Glomerular endothelial cell (primary cell): ENCODE results near the gene SULT4A1. TPM values are rescaled to one million over a fixed set of nuclear protein-coding genes. Genes with fewer than 3 reads are reported as not detected.
"Not testable (repeated sequence)": the region's sequence is repeated elsewhere in the genome, so short reads cannot be mapped to it uniquely, and the experiment has no call there.

Experiments
- DNase-seq: peaks from one replicate; pipeline ENCODE4 v3.0.0-alpha.2; 2011; ENCODE audit warnings: low read depth, low spot score; ENCODE audit errors: extremely low read depth
- total RNA-seq: library from RNA; depleted of rRNA; stranded (reverse); fragments of >200 nt; gene quantifications from 2 replicates; pipeline ENCODE4 v1.2.3, GENCODE V29; 2015

Gene SULT4A1, protein sequence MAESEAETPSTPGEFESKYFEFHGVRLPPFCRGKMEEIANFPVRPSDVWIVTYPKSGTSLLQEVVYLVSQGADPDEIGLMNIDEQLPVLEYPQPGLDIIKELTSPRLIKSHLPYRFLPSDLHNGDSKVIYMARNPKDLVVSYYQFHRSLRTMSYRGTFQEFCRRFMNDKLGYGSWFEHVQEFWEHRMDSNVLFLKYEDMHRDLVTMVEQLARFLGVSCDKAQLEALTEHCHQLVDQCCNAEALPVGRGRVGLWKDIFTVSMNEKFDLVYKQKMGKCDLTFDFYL
- 0.19 and 1.5 TPM in 2 replicates for total RNA-seq

DNA sequence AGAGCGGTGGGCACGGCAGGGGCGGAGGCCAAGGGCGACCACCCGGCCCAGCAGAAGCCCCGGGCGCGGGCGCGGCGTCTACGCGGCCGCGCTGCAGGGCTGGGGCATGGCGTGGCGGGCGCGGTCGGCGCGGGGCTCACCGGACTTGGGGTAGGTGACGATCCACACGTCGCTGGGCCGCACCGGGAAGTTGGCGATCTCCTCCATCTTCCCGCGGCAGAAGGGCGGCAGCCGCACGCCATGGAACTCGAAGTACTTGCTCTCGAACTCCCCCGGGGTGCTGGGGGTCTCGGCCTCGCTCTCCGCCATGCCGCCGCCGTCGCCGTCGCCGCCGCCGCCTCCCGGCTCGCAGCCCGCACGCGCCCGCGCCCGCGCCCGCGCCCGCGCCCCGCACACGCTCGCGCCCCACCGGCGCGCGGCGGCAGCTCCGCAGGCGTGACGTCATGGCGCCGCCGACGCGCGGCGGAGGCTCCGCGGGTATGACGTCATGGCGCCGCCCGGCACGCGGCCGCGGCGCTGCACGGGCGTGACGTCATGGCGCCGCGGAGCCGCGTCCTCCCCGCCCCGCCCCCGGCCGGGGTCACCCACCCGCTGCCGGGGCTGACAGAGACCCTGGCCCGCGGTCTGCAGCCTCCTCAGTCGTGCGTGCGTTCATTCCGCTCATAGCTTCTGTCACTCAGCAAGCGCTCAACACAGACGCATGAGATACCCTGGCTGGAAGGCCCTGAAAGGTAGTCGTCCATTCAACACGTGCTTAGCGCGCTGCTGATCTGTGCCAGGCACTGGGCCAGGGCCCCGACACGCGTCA is at the start of gene SULT4A1:
Gene SULT4A1 (minus strand): TSS at position 440 of the 808 bp plus-strand sequence. CDS start 131 bp downstream, at position 309.
- no peak for DNase-seq

DNA sequence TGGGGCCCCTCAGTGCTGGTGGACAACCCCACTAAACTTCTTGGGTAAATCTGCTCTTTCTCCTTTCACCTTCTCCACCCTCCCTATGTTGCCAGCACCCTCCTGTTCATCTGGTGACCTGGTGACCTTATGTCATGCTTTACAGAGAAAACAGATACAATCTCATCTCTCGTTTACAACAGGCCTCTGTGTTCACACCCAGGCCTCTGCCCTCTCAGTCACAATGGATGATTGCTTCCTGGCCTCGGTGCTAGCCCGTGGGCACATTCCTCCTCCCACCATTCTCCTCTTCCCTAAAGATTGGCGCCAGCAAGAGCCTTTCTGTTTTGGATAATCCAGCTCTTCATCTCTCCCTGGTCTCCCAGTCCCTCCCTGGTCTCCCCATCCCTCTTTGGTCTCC is 49.0 kb upstream of the SULT4A1 start:
- no peak for DNase-seq

DNA sequence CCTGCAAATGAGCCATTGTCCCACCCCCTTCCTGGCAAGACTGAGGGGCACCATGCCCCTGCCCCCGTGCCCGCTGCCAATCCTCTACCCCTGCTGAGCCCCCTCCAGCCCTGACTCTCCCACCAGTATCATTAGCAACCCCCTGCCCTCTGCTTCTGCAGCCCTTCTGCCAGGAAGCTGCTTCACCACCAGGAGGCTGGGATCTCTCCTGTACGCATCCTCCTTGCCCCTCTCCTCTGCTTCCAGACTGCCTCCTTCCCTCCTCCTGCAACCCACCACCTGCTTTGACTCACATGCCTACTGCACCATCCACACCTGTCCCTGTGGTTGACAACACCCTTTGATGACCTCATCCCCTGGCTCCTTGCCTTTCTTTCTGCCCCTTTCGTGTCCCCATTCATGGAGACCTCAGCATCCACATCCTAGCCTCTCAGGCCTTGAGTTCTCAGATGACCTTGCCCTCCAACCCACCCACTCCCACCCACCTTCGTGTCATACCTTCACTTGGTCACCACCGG is 47.9 kb upstream of the SULT4A1 start:
- DNase-seq, result no peak

DNA sequence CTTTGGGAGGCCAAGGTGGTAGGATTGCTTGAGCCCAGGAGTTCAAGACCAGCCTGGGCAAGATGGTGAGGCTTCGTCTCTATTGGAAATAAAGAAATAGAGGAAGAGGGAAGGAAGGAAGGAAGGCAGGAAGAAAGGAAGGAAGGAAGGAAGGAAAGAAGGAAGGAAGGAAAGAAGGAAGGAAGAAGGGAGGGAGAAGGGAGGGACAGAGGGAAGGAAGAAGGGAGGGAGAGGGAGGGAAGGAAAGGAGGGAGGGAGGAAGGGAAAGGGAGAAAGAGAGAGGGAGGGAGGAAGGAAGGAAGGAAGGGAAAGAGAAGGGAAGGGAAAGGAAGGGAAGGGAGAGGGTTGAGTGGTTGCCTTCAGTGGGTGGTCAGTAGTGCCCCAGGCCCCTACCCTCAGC is 47.4 kb upstream of the SULT4A1 start:
- DNase-seq, result no peak

DNA sequence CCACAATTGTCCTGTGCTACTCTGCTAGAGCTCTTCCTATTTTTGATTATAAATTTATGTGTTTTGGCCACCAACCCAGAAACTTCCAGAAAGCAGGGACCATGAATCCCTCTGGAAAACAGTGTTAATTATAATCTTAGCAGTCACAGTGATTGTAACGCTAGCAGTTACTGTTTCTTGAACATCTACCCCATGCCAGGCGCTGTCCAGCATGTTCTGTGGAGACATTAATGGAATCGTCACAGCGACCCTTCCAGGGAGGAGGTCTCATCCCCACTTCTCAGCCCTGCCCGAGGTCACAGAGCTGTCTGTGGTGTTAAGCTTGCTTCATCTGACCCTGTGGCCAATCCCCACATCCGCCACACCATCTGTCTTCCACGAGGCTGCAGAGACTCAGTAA is 43.4 kb upstream of the SULT4A1 start:
- no peak for DNase-seq

DNA sequence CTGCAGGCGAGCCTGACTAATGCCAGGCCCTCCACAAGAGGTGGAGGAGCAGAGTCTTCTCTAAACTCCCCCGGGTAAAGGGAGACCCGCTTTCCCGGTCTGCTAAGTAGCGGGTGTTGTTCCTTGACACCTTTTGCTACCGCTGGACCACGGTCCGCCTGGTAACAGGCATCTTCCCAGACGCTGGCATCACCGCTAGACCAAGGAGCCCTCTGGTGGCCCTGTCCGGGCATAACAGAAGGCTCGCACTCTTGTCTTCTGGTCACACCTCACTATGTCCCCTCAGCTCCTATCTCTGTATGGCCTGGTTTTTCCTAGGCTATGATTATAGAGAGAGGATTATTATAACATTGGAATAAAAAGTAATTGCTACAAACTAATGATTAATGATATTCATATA is 42.1 kb upstream of the SULT4A1 start:
- not testable (repeated sequence) for DNase-seq

DNA sequence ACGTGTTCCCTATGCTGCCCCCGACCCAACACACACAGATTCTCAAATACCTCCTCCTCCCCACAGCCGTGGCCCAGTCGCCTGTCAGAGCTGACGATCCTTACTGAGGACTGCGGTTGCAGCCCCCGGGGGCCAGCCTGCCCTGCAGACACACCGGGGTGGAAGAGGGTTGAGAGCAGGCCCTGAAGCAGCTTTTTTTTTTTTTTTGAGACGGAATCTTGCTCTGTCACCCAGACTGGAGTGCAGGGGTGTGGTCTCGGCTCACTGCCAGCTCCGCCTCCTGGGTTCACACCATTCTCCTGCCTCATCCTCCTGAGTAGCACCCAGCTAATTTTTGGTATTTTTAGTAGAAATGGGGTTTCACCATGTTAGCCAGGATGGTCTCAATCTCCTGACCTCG is 40.7 kb upstream of the SULT4A1 start:
- DNase-seq, result not testable (repeated sequence)

DNA sequence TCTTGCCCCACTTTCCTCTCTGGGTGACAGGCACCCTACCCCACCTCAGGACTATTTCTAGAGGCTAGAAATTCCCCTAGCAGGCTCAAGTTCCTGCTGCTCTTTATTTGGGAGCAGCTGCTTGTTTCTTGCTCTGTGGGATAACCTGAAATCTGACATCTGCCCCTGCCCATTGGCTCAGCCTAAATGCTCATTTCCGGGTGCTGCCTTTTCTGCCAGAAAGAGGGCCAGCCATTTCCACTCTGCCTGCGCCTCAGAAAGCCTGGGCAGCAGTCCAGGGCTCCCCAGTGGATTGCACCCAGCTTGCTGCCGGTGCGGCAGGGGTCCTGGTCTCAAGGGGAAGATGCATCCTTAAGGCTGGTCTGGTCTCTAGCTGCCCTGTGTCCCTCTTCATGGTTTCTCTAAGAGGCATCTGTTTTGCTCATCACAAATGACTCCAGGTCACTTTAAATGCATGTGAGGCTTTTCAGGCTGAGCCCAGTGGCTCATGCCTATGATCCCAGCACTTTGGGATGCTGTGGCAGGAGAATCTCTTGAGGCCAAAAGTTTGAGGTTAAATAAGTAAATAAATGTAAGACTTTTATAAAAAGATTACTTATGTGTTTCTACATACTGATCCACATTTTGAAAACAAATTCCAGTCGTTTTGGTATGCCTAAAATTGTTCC is 39.8 kb upstream of the SULT4A1 start:
- no peak for DNase-seq

DNA sequence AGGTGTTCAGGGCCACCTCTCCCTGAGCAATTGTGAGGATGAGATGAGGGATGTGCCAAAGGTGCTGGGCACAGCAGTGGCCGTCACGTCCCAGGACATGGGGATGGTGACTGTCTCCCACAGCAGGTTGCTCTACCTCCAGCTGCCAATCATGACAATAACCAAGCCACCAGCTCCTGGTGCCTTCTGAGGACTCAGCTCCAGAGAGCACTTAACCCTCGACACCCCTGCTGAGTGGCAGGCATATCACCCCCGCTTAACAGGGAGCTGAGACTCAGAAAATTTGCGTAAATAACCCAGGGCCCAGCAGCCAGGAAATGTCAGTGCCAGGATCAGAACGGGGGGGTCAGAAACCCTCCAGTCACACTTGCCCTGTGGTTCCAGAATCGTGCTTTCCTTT is 37.9 kb upstream of the SULT4A1 start:
- DNase-seq, result no peak

DNA sequence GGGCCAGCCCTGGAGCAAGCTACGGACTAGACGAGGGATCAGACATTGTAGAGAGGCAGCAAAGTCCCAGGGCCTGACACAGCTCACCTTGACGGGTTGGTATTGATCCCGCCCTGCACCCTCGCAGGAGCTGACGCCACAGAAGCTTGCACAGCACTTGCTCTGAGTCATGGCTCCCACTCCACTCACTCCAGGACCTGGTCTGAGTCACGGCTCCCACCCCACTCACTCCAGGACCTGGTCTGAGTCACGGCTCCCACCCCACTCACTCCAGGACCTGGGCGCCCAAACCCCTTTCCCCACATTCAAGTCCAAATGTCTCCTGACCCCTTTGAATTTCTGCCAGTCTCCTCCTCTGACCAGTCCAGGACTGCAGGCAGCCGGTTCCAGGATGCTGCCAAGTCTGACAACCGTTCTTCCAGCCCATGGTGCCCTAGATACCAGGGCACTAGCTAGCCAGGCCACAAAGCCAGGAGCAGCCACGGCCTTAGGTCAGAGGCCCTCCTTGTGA is 35.5 kb upstream of the SULT4A1 start:
- no peak for DNase-seq

DNA sequence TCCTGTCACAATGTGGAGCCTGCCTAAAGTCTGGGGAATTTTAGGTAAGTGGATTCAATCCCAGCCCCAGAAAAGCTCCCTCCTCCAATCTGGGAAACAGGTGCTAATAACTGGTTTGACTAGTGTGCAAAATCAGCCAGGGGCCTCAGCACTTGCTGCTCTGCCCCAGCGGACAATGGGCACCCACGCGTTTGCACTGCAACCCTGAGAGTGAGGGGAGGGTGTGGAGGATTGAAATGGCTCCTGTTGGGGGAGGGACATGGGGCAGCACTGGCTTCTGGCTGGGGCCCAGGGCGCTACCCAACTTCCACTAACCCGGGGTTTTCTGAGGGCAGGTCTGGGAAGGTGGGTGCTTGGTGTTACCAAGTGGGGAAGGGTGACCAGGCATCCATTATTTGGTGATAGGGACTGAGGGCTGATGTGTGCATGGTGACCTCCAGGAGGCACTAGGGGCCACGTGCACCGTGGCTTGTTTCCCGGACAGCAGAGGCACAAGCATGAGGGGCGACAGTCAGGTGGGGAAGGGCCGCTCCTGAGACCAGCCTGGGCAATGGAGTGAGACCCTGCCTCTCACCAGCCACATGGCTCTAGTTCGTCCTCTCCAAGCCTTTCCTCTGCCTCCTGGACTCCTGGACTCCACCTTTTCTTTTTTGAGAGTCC is 33.8 kb upstream of the SULT4A1 start:
- DNase-seq, result no peak

DNA sequence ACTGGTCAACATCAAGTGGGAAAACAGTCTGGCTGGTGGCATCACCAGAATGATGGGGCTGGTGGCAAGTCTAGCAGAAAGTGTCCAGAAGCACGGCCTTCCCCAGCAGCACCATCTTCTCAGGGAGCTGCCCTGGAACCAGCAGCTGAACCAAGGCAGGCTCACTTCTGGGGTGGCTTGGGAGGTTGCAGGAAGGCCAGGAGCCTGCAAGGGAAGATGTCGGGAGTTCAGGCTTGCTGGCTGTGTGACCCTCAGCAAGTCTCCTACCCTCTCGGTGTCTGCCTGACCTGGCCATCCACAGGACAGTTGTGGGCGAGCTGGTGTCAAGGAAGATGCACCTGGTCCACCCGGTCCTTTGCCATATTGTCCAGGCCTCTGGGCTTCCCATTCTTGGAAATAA is 31.8 kb upstream of the SULT4A1 start:
- DNase-seq, result no peak

DNA sequence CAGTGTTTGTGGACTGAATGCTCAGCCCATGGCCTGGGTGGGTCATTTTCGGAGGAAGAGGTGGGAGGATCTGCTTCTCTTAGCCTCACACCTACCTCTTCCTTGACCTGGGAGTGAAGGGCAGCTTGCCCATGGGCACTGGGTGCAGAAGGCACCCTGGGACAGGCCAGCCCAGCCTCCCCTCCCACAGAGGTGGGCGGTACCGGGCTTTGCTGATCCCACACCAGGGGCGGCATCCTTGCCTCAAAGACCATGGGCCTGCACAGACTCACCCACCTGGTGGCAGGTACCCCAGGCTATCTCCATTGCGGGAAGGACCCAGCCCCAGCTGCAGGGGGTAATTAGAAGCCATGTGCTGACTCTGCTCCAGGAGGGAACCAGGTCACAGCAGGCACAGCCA is 31.0 kb upstream of the SULT4A1 start:
- DNase-seq, result no peak

DNA sequence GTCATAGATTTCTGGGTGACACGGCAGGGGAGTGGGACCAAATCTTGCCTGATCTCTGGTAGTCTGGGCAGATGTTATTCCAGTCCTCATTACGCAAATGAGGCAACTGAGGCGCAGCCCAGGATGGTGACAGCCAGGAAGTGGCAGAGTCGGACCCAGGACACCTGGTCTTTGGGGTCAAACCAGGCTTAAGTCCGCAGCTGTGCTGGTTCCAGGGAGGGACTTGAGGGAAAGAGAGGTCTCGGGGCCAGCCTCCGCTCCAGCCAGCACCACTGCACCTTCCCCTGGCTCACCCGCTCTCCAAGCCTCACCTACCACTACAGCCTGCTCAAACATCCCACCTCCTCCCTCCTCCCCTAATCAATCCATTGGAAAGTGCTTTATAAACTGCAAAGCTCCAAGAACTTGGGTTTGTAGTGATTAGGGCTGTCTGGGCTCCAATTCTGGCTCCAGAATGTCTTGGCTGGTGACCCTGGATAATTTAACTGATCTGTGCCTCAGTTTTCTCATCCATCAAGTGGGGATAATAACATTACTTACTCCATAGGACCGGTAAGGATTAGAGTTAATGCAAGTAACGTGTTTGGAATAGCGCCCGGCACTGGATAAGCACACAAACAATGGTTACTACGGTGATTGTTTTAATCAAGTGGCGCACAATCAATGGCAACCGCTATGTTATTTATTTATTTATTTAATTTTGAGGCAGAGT is 30.0 kb upstream of the SULT4A1 start:
- no peak for DNase-seq

DNA sequence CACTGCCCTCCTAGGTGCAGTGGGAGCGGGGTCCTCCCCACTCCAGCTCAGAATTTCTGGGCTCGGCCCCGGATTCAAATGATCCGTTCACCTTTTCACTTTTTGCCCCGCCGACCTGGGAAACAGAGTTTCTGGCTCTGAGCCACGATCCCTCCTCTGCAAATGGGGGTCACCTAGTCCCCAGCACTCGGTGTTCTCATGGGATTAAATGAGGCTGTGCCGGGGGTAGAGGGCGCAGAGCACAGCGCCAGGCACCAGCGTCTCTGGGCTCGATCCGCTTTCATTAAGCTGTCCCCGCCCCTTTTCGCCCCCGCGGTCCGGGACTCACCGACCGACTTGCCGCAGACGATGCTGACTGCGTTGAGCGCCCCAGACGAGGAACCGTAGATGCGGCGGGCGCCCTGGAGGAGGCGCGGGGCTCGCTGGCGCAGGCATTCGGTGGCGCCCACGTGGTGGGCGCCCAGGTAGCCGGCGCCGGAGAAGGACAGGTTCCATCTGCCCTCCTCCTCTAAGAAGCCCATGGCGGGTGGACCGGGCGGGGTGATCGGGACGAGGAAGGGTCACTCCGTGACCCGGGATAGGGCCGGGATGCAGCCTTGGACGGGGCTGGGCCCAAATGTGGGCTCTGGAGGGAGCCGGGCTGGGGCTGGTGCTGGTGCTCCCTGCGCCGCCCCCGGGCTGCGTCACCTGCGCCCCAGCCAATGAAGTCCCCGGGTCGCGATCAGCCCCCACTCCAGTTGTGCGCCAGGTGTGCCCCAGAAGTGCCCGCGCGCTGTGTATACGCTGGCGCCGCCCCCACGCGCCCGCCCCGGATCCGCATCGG is 29.3 kb upstream of the SULT4A1 start, which contains the start of gene PNPLA5:
Gene PNPLA5 (minus strand): TSS at position 654 of the 823 bp plus-strand sequence. CDS start 133 bp downstream, at position 521.
- DNase-seq, result no peak

DNA sequence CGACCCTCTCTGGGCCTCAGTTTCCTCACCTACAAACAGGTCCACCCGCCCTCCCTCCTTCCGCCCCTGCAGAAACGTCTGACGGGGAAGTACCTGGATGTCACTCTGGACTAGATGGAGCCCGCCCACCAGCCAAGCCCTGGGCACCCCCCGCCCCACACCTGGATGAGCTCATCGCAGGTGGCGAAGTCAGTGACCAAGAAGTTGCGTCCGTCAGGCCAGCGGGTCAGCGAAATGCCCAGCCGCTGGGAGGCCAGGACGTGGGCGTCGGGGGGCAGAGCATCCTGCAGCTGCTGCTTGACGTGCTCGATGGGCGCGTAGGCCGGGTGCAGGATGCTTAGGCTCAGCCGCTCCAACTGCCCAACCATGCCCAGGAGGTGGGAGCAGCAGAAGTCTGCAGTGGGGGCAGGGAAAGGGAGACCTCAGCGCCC is 28.6 kb upstream of the SULT4A1 start:
- no peak for DNase-seq

DNA sequence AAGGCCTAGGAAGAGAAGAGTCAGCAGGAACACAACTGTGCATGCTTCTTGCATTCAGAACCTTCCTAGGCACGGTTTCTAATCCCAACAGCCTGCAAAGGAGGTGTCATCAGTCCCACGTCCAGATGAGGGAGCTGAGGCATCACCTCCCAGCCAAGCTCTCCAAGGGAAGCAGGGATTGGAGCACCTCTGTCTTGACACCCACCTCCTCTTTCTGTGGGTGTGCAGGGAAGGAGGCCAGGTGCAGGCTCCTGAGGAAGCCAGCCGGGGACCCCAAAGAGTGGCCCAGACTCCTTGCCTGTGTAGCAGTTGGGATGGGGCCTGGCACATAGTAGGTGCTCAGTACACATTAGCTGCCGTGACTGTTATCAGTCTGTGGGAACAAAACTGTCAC is 27.5 kb upstream of the SULT4A1 start:
- no peak for DNase-seq

DNA sequence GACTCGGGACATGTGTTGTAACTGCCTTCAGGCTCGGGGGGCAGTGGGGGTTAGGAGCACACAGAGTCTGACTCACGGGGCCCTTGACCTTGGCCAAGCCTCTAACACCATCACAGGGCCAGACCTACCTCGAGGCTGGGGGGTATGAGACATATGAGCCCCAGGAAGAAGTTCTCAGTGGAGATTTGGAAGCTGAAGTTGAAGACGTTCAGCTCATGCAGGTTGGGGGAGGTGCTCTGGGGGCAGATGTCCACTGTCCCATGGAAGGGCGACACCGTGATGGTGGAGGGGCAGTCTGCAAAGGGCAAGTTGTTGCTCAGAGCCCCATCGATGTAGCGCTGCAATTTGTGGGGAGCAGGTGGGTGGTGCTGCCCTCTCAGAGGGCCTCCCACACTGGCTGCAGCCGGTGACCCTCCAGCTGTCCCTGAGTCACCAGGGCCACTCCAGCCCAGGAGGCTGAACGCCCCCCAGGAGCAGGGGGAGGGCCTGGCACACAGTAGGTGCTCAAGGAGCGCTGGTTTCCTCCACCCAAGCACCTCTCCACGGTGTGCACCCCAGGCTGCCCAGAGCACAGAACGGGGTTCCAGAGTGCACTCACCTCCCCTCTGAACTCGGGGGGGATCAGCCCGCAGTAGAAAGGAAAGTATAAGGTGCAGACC is 27.0 kb upstream of the SULT4A1 start:
- no peak for DNase-seq

DNA sequence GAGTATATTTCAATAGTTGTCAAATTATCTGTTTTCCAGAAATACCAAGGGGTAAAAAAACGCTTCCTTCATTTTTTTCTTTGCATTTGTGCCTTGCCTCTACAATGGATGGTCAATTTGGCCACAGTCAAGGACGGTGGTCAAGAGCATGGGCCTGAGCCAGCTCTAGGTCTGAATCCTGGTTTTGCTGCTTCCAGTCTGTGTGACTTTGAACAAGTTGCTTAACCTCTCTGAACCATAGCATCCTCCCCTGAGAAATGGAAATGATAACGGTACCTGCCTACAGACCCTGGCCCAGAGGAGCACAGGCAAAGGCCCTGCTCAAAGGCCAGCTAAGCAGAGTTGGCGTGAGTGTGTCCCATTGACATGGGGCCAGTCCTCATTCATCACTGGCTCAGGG is 26.4 kb upstream of the SULT4A1 start:
- DNase-seq, result no peak
